Measurements from ENCODE around the gene ACADVL. TPM values are rescaled to one million over a fixed set of nuclear protein-coding genes. Genes with fewer than 3 reads are reported as not detected.
A peak's percentile ranks its signal among the peaks of the same experiment; 100 is the strongest.

ACADVL gene
- total RNA-seq, 2 donors from 2014 or later, result 268 to 279 TPM

GRCh38 chr17:7249214-7249613 lies 29.5 kb downstream of the ACADVL start:
- peaks cover 12% of the 10 kb centered on the region for H3K36me3 Mint-ChIP-seq (ENCODE audit: low read depth)
- peaks cover 33% of the 10 kb centered on the region for H3K4me1 Mint-ChIP-seq
- peak overlapping the region; percentile 81 for H3K4me3 Mint-ChIP-seq
- no peaks in the 10 kb centered on the region for H3K27me3 Mint-ChIP-seq
- peak overlapping the region; percentile 98 for H3K27ac Mint-ChIP-seq
- DNase-seq (no peak), ATAC-seq (no peak)
- no peaks in the 10 kb centered on the region for H3K9me3 ChIP-seq (ENCODE audit: control insufficient read depth, low read length, poor library complexity, severe bottlenecking)

DNA sequence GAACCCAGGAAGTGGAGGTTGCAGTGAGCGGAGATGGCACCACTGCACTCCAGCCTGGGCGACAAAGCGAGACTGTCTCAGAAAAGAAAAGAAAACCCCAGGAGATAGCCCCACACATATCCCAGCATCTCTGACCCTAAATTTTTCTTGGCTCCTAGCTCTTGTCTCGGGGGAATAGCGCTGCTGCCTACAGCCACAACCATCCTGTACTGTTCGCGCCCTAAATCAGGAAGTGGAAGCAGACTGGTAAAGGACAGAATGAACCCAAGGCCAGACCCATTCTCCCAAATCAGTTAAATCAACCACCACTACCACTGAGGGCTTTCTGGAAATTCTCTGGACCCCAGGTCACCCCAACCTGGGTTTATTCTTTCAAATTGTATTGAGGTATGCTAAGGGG lies 30.1 kb downstream of the ACADVL start:
- Mint-ChIP-seq H3K27ac (peak overlapping the region; percentile 98), H3K36me3 (ENCODE audit: low read depth) (peaks cover 15% of the 10 kb centered on the region), H3K4me3 (peak overlapping the region; percentile 95), H3K27me3 (no peaks in the 10 kb centered on the region), H3K4me1 (peaks cover 33% of the 10 kb centered on the region)
- ATAC-seq, result no peak
- no peaks in the 10 kb centered on the region for H3K9me3 ChIP-seq (ENCODE audit: control insufficient read depth, low read length, poor library complexity, severe bottlenecking)
- no peak for DNase-seq

DNA sequence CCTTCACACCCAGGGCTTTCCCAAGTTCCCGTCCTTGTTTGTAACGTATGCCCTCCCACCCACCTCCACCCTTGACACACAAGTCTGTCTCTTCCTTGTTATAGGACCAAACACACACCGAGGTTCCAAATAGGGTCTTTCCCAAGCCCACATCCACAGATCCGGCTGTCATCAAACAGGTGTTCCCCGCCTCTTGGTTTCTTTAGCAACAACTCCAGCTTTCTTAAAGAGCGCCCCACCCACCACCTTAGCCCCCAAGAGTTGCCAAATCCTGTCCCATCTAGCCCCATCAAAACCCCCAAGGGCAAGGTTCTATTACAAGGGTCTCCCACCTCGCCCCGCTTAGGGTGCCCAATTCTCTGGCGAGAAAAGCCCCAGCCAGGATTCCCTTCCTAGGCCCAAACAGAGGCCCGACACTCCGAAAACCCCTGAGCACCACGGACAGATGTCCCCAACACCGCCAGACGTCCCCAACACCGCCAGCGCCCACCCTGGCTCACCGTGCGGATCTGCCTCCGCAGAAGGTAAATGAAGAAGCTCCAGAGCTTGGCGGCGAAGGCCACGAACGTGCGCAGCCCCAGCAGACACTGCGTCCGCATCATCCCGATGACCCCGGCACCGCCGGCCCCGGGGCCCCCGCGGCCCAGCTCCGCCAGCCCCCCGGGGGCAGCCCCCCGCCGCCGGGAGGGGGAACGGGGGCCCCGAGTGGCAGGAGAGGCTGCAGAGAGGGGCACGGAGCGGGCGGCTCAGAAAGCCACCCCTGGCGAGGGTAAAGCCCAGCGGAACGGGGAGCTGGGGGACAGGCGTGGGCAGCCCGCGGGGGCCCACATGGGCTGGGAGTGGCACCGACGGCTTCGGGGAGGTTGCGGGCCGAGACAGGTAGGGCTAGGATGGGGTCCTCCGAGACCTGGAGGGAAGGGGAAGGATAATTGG lies 31.2 kb downstream of the ACADVL start:
- peak overlapping the region; percentile 98 for H3K27ac Mint-ChIP-seq
- DNase-seq (peak in 2 of 3 donors; percentile 18 to 31), ATAC-seq (peak; percentile 20)
- H3K4me3 Mint-ChIP-seq, result peak overlapping the region; percentile 95
- H3K9me3 ChIP-seq (ENCODE audit: control insufficient read depth, low read length, poor library complexity, severe bottlenecking), result no peaks in the 10 kb centered on the region
- peaks cover 15% of the 10 kb centered on the region for H3K36me3 Mint-ChIP-seq (ENCODE audit: low read depth)
- H3K4me1 Mint-ChIP-seq, result peaks cover 33% of the 10 kb centered on the region
- H3K27me3 Mint-ChIP-seq, result no peaks in the 10 kb centered on the region

DNA sequence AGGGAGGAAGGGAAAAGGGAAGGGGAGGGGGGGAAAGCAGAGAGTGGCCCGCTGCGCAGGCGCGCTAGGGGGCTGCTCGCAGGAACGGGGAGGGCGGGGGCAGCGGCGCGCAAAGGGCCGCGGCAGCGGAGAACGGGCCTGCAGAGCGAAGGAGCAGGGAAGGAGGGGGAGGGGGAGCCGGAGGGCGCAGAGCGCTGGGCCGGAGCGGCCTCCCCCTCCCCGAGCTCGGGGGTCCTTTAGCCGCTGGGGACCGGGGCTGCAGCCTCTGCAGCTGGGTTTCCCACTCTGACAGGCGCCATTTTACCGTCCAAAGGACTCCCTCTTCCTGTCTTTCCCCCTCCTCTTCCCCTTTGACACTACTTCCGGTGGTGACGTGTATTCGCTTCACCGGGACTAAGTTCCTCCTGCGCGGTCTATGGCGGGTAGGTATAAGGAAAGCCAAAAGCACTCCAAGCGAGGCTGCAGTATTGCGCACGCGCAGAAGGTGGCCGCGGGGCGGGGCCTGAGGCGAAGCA lies 32.0 kb downstream of the ACADVL start, which contains the start of gene CTDNEP1:
Gene CTDNEP1 (minus strand): TSS at position 74 of the 515 bp plus-strand sequence. CDS start 438 bp downstream, outside the sequence.
- Mint-ChIP-seq H3K4me1 (peaks cover 33% of the 10 kb centered on the region), H3K4me3 (peak within 1 kb of the TSS; percentile 95), H3K27ac (peak within 1 kb of the TSS; percentile 98), H3K27me3 (no peaks in the 10 kb centered on the region), H3K36me3 (ENCODE audit: low read depth) (peaks cover 10% of the 10 kb centered on the region)
- no peaks in the 10 kb centered on the region for H3K9me3 ChIP-seq (ENCODE audit: control insufficient read depth, low read length, poor library complexity, severe bottlenecking)
- DNase-seq (peak; percentile 95 to 99 (median 96)), ATAC-seq (peak; percentile 88)

DNA sequence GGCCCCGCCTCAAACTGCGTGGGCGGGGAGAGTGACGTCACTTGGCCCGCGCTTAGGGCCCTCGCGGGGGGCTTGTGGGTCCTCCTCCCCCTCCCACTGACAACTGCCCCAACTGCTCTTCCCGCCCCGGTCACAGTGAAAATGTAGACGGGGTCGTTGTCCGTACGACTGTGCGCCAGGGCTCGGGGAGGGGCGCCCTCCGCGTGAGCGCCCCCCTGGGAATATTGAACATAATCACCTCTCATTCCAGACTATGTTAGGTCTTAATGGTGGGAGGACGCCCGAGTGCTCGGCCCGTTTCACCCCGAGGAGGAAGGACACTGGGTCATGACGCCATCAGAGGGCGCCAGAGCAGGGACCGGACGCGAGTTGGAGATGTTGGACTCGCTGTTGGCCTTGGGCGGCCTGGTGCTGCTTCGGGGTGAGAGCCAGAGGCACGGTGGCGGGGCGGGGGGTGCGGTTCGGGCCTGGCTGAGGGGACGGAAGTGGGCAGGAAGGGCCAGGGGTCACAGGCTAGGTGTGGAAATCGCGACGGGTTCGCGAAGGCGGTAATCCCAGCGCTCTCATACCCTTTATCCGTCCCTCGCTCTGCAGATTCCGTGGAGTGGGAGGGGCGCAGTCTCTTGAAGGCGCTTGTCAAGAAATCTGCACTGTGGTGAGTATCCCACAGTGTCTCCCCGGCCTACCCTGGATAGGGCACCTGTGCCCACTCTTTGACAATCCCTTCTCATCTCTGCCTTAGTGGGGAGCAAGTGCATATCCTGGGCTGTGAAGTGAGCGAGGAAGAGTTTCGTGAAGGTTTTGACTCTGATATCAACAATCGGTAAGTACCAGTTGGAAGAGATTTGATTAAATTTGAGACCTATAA lies 32.7 kb downstream of the ACADVL start, which contains the start of gene ELP5:
Gene ELP5 (plus strand): TSS at position 40 of the 868 bp plus-strand sequence. CDS start 336 bp downstream, at position 376.
- Mint-ChIP-seq H3K27me3 (no peaks in the 10 kb centered on the region), H3K36me3 (ENCODE audit: low read depth) (peaks cover 12% of the 10 kb centered on the region), H3K4me3 (peak within 1 kb of the TSS; percentile 95), H3K27ac (peak within 1 kb of the TSS; percentile 98), H3K4me1 (peaks cover 33% of the 10 kb centered on the region)
- no peaks in the 10 kb centered on the region for H3K9me3 ChIP-seq (ENCODE audit: control insufficient read depth, low read length, poor library complexity, severe bottlenecking)
- ATAC-seq (peak; percentile 59), DNase-seq (peak; percentile 73 to 76 (median 75))

DNA sequence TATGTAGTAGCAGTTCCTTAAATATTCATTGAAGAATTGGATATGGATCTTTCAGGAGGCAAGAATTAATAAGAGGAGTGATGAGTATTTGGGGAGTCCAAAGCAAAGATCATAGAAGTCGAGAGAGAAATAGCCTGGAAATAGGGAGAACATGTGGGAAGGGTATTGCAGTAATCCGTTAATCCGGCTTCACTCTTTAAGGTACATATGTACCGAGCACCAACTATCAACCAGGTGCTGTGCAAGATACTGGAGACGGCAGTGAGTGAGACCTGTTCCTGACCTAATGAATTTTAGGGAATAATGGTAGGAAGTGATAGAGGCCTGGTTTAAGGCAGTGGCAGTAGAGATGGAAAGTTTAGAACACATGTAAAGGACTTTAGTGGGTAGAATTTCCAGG lies 33.3 kb downstream of the ACADVL start:
- no peaks in the 10 kb centered on the region for H3K9me3 ChIP-seq (ENCODE audit: control insufficient read depth, low read length, poor library complexity, severe bottlenecking)
- Mint-ChIP-seq H3K27me3 (no peaks in the 10 kb centered on the region), H3K4me1 (peaks cover 33% of the 10 kb centered on the region), H3K27ac (peak overlapping the region; percentile 98), H3K36me3 (ENCODE audit: low read depth) (peaks cover 12% of the 10 kb centered on the region), H3K4me3 (peak overlapping the region; percentile 95)
- DNase-seq, result no peak
- no peak for ATAC-seq

DNA sequence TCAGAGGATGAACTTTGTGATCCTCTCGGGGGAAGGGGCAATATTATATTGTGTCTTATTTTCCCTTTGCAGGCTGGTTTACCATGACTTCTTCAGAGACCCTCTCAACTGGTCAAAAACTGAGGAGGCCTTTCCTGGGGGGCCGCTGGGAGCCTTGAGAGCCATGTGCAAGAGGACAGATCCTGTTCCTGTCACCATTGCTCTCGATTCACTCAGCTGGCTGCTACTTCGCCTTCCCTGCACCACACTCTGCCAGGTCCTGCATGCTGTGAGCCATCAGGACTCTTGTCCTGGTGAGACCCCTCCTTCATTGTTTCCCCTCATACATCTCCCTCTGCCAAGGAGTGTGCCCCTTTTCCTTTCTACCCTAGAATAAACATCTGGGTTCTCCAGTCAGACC lies 34.8 kb downstream of the ACADVL start:
- Mint-ChIP-seq H3K36me3 (ENCODE audit: low read depth) (peaks cover 12% of the 10 kb centered on the region), H3K27me3 (no peaks in the 10 kb centered on the region), H3K4me1 (peaks cover 24% of the 10 kb centered on the region), H3K27ac (no peak overlapping the region), H3K4me3 (peak overlapping the region; percentile 39)
- no peak for ATAC-seq
- H3K9me3 ChIP-seq (ENCODE audit: control insufficient read depth, low read length, poor library complexity, severe bottlenecking), result no peaks in the 10 kb centered on the region
- DNase-seq, result no peak

DNA sequence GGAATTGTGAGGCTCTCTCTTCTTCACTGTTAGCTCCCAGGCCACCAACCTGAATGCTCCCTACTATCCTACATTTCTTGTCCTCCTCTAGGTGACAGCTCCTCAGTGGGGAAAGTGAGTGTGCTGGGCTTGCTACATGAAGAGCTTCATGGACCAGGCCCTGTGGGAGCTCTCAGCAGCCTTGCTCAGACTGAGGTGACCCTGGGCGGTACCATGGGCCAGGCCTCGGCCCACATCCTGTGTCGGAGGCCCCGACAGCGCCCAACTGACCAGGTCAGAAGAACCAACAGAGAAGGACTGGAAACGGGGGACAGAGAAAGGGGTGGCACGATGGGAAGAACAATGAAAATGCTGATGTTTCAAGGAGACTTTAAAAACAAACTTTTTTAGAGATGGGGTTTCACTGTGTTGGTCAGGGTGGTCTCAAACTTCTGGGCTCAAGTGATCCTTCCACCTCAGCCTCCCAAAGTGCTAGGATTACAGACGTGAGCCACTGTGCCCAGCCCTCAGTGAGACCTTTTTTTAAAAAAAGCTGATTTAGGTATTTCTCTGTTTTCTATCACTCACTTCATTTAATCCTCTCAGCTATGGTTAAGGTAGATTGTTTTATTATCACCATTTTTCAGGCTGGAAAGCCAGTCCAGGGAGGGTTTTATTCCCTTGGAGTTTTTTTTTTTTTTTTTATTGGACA lies 37.2 kb downstream of the ACADVL start:
- no peak for DNase-seq

DNA sequence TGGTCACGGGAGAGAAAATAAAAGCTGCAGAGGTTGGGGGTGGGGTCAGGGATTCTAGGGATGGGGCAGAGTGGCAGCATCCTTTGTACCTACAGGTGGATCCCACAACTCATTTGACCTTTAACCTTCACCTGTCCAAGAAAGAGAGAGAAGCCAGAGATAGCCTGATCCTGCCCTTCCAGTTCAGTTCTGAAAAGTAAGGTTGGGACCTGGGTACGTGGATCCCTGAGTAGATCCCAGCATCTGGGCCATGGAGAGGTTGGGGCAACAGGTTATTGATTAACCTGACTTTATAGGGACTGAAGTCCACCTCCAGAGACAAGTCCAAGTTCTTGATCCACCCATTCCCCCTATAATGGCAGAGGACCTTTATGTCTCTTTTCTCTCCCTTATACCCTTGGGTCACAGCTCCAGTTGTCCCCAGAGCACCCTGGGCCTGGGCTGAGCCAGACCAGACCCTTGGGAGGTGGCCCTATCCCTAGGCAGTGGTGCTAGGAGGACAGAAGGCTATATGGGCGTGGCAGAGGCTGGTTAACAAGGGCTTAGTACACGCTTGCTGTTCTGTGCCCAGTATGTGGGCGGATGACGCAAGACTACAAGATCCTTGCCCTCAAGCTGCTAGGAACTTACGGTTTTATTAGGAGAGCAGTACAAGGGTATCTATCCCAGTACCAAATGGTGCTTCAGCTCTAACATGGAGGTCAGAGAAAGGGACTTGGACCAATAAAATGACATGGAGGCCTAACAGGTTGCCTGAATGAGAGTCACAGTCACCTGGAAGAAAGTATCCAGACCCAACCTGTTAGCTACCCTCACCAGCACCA lies 39.2 kb downstream of the ACADVL start:
- no peak overlapping the region for H3K4me3 Mint-ChIP-seq
- H3K27ac Mint-ChIP-seq, result no peak overlapping the region
- H3K27me3 Mint-ChIP-seq, result peaks cover 13% of the 10 kb centered on the region
- H3K9me3 ChIP-seq (ENCODE audit: control insufficient read depth, low read length, poor library complexity, severe bottlenecking), result no peaks in the 10 kb centered on the region
- ATAC-seq, result no peak
- H3K36me3 Mint-ChIP-seq (ENCODE audit: low read depth), result peaks cover 6% of the 10 kb centered on the region
- no peak for DNase-seq
- peaks cover 19% of the 10 kb centered on the region for H3K4me1 Mint-ChIP-seq

More for the DNA sequence above, 37.2 kb downstream of the ACADVL start:
- Mint-ChIP-seq H3K27ac (peak overlapping the region; percentile 56), H3K36me3 (ENCODE audit: low read depth) (peaks cover 12% of the 10 kb centered on the region), H3K4me3 (peak overlapping the region; percentile 52), H3K4me1 (peaks cover 14% of the 10 kb centered on the region), H3K27me3 (no peaks in the 10 kb centered on the region)
- ATAC-seq, result no peak
- H3K9me3 ChIP-seq (ENCODE audit: control insufficient read depth, low read length, poor library complexity, severe bottlenecking), result no peaks in the 10 kb centered on the region

GRCh38 chr17:7259555-7259889 lies 39.8 kb downstream of the ACADVL start:
- H3K27ac Mint-ChIP-seq, result no peak overlapping the region
- H3K27me3 Mint-ChIP-seq, result peaks cover 16% of the 10 kb centered on the region

GRCh38 chr17:7260151-7260550 lies 40.4 kb downstream of the ACADVL start:
- H3K4me3 Mint-ChIP-seq, result peak overlapping the region; percentile 50
- no peak for DNase-seq
- H3K27ac Mint-ChIP-seq, result peak overlapping the region; percentile 16
- H3K27me3 Mint-ChIP-seq, result peaks cover 16% of the 10 kb centered on the region
- H3K9me3 ChIP-seq (ENCODE audit: control insufficient read depth, low read length, poor library complexity, severe bottlenecking), result no peaks in the 10 kb centered on the region
- ATAC-seq, result no peak
- peaks cover 19% of the 10 kb centered on the region for H3K4me1 Mint-ChIP-seq
- H3K36me3 Mint-ChIP-seq (ENCODE audit: low read depth), result peaks cover 2% of the 10 kb centered on the region

More at GRCh38 chr17:7259555-7259889, 39.8 kb downstream of the ACADVL start:
- Mint-ChIP-seq H3K36me3 (ENCODE audit: low read depth) (peaks cover 5% of the 10 kb centered on the region), H3K4me1 (peaks cover 19% of the 10 kb centered on the region), H3K4me3 (no peak overlapping the region)
- DNase-seq, result no peak
- H3K9me3 ChIP-seq (ENCODE audit: control insufficient read depth, low read length, poor library complexity, severe bottlenecking), result no peaks in the 10 kb centered on the region
- no peak for ATAC-seq

All from T-helper 17 cell (primary cell).